WTC11 (cell line): ENCODE results near the gene CCR1. TPM values are rescaled to one million over a fixed set of nuclear protein-coding genes. Genes with fewer than 3 reads are reported as not detected.

Experiments used
- ATAC-seq: fragments of 200-7000 bp; cut with Tn5 transposase; 2 replicates; pipeline ENCODE4 v1.10.0; 2021; ENCODE audit warnings: mild to moderate bottlenecking, moderate library complexity
- CTCF ChIA-PET: fragments of 300-600 bp; sonication (Branson Sonifier 250); formaldehyde crosslinking; loops from one replicate; lab custom pipeline; 2021; ENCODE audit warnings: antibody characterized with exemption; lab: Charles Lee
- POLR2A ChIA-PET: fragments of 350-600 bp; sonication (Branson Sonifier 250); formaldehyde crosslinking; loops from one replicate; lab custom pipeline; 2021; ENCODE audit warnings: antibody characterized with exemption; lab: Charles Lee
- DNase-seq: peaks from one replicate; pipeline ENCODE4 v3.0.0; 2021; ENCODE audit warnings: low spot score
- H3K27ac Mint-ChIP-seq: 2 replicates; pipeline ENCODE4 v1.8.0; 2021; ENCODE audit warnings: mixed read lengths
- H3K27me3 Mint-ChIP-seq: 2 replicates; pipeline ENCODE4 v1.8.0; 2021; ENCODE audit warnings: low read depth, mild to moderate bottlenecking, moderate library complexity, mixed read lengths
- H3K36me3 Mint-ChIP-seq: 2 replicates; pipeline ENCODE4 v1.8.0; 2021; ENCODE audit warnings: mixed read lengths
- H3K4me1 Mint-ChIP-seq: 2 replicates; pipeline ENCODE4 v1.8.0; 2022; ENCODE audit warnings: mixed read lengths
- H3K4me3 Mint-ChIP-seq: 2 replicates; pipeline ENCODE4 v1.8.0; 2021; ENCODE audit warnings: mild to moderate bottlenecking, moderate library complexity, mixed read lengths
- H3K9me3 Mint-ChIP-seq: 2 replicates; pipeline ENCODE4 v1.8.0; 2021; ENCODE audit warnings: mixed read lengths
- ATF1 ChIP-seq: sonication (generic); formaldehyde crosslinking; IDR thresholded peaks from 2 replicates; pipeline ENCODE4 v1.8.1; 2023; ENCODE audit warnings: mild to moderate bottlenecking, moderate library complexity, missing genetic modification reagents
- FOXJ3 ChIP-seq: sonication (generic); formaldehyde crosslinking; IDR thresholded peaks from 2 replicates; pipeline ENCODE4 v1.9.0; 2021; ENCODE audit warnings: missing genetic modification reagents, mild to moderate bottlenecking, borderline replicate concordance
- GRHL2 ChIP-seq: fragments of 250-450 bp; sonication (Bioruptor Pico); IDR thresholded peaks from 2 replicates; pipeline ENCODE4 v1.8.0; 2022; ENCODE audit warnings: mild to moderate bottlenecking, moderate library complexity; ENCODE audit not compliant: insufficient replicate concordance, severe bottlenecking
- HMGA2 ChIP-seq: fragments of 250-450 bp; sonication (Bioruptor Pico); IDR thresholded peaks from 2 replicates; pipeline ENCODE4 v1.4.0; 2021; ENCODE audit warnings: mild to moderate bottlenecking, moderate library complexity
- NR2C2 ChIP-seq: sonication (generic); formaldehyde crosslinking; IDR thresholded peaks from 2 replicates; pipeline ENCODE4 v1.8.0; 2022; ENCODE audit warnings: mild to moderate bottlenecking, missing genetic modification reagents
- RORB ChIP-seq: fragments of 250-450 bp; sonication (Bioruptor Pico); IDR thresholded peaks from 2 replicates; pipeline ENCODE4 v1.9.0; 2021; ENCODE audit warnings: mild to moderate bottlenecking
- TEAD4 ChIP-seq: sonication (generic); formaldehyde crosslinking; IDR thresholded peaks from 2 replicates; pipeline ENCODE4 v1.8.0; 2022; ENCODE audit warnings: mild to moderate bottlenecking, missing genetic modification reagents
- ZNF219 ChIP-seq: sonication (generic); formaldehyde crosslinking; IDR thresholded peaks from 2 replicates; pipeline ENCODE4 v1.8.0; 2023; ENCODE audit warnings: missing genetic modification reagents, mild to moderate bottlenecking, borderline replicate concordance
- ZNF263 ChIP-seq: sonication (generic); formaldehyde crosslinking; IDR thresholded peaks from 2 replicates; pipeline ENCODE4 v1.8.1; 2022; ENCODE audit warnings: low read depth, mild to moderate bottlenecking, moderate library complexity, missing genetic modification reagents
- ZNF416 ChIP-seq: fragments of 250-450 bp; sonication (Bioruptor Pico); IDR thresholded peaks from 2 replicates; pipeline ENCODE4 v1.9.0; 2021; ENCODE audit warnings: mild to moderate bottlenecking, inconsistent platforms
- total RNA-seq: library from RNA; stranded (reverse); gene quantifications from 3 replicates; pipeline ENCODE4 v1.2.3, GENCODE V29; 2021
- TF ChIP-seq, protein P1 (sequence below): sonication (generic); formaldehyde crosslinking; IDR thresholded peaks from 2 replicates; pipeline ENCODE4 v1.8.0; 2022; ENCODE audit warnings: mild to moderate bottlenecking, missing genetic modification reagents
- TF ChIP-seq, protein P2 (sequence below): sonication (generic); formaldehyde crosslinking; IDR thresholded peaks from 2 replicates; pipeline ENCODE4 v1.8.1; 2023; ENCODE audit warnings: mild to moderate bottlenecking, missing genetic modification reagents, borderline replicate concordance
- TF ChIP-seq, protein P3 (sequence below): sonication (generic); formaldehyde crosslinking; IDR thresholded peaks from 2 replicates; pipeline ENCODE4 v1.8.1; 2023; ENCODE audit warnings: mild to moderate bottlenecking, missing genetic modification reagents, moderate library complexity
- TF ChIP-seq, protein P4 (sequence below): sonication (generic); formaldehyde crosslinking; IDR thresholded peaks from 2 replicates; pipeline ENCODE4 v1.8.0; 2022; ENCODE audit warnings: mild to moderate bottlenecking, missing genetic modification reagents
- TF ChIP-seq, protein P5 (sequence below): sonication (generic); formaldehyde crosslinking; IDR thresholded peaks from 2 replicates; pipeline ENCODE4 v1.8.1; 2022; ENCODE audit warnings: missing genetic modification reagents, borderline replicate concordance
- TF ChIP-seq, protein P6 (sequence below): sonication (generic); formaldehyde crosslinking; conservative IDR thresholded peaks from 2 replicates; pipeline ENCODE4 v1.8.1; 2023; ENCODE audit warnings: mild to moderate bottlenecking, low read depth, missing genetic modification reagents, moderate library complexity
- TF ChIP-seq, protein P7 (sequence below): sonication (generic); formaldehyde crosslinking; IDR thresholded peaks from 2 replicates; pipeline ENCODE4 v1.8.1; 2023; ENCODE audit warnings: mild to moderate bottlenecking, missing genetic modification reagents
- TF ChIP-seq, protein P8 (sequence below): fragments of 250-450 bp; sonication (Bioruptor Pico); IDR thresholded peaks from 2 replicates; pipeline ENCODE4 v1.9.0; 2021; ENCODE audit warnings: moderate library complexity, mild to moderate bottlenecking, inconsistent platforms, borderline replicate concordance

CCR1 gene
- total RNA-seq, 1 experiment from 2014 or later: not detected

DNA sequence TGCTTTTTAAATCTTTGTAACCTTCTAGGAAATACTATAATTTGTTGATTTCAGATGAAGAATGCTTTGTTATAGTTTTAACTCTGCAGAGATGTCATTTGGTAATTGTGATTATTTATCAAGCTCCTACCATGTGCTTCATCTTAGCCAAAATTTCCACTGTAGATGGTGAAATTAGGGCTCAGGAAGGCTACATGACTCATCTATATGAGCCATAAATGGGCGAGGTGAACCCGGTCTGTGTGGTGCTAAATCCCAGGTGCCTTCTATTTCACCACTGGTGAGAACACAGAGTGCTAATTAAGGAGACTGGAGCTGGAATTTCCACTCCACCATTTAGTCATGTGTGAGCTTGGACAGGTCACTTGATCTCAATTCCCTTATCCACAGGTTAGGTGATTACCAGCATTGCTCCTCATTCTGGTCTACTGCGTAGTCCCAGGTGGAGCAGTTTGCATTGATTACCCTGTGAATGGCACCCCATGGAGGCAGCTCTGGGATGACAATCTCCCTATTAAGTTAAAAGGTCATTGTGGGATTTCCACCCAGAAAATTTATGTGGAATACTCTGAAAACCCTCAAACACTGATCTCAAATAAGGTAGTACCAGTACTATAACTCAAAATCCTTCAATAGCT is 31.3 kb upstream of the CCR1 start:
- CTCF ChIA-PET: interaction anchor here (0.8 to 1.6 kb wide), 4 partner anchors 26 to 129 kb away, joined by 3 to 6 read pairs (median 3); partner anchors contain the start of gene CCR1
- Mint-ChIP-seq H3K27ac (no peak overlapping the region), H3K4me1 (peaks cover 22% of the 10 kb centered on the region)
- TF ChIP-seq, protein P1, sequence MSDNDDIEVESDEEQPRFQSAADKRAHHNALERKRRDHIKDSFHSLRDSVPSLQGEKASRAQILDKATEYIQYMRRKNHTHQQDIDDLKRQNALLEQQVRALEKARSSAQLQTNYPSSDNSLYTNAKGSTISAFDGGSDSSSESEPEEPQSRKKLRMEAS (CRISPR knock-in tag): no peak
- TF ChIP-seq FOXJ3 (CRISPR knock-in tag): no peak
- TF ChIP-seq ZNF263 (CRISPR knock-in tag): no peak
- no peak for TF ChIP-seq ATF1 (CRISPR knock-in tag)
- TF ChIP-seq, protein P2, sequence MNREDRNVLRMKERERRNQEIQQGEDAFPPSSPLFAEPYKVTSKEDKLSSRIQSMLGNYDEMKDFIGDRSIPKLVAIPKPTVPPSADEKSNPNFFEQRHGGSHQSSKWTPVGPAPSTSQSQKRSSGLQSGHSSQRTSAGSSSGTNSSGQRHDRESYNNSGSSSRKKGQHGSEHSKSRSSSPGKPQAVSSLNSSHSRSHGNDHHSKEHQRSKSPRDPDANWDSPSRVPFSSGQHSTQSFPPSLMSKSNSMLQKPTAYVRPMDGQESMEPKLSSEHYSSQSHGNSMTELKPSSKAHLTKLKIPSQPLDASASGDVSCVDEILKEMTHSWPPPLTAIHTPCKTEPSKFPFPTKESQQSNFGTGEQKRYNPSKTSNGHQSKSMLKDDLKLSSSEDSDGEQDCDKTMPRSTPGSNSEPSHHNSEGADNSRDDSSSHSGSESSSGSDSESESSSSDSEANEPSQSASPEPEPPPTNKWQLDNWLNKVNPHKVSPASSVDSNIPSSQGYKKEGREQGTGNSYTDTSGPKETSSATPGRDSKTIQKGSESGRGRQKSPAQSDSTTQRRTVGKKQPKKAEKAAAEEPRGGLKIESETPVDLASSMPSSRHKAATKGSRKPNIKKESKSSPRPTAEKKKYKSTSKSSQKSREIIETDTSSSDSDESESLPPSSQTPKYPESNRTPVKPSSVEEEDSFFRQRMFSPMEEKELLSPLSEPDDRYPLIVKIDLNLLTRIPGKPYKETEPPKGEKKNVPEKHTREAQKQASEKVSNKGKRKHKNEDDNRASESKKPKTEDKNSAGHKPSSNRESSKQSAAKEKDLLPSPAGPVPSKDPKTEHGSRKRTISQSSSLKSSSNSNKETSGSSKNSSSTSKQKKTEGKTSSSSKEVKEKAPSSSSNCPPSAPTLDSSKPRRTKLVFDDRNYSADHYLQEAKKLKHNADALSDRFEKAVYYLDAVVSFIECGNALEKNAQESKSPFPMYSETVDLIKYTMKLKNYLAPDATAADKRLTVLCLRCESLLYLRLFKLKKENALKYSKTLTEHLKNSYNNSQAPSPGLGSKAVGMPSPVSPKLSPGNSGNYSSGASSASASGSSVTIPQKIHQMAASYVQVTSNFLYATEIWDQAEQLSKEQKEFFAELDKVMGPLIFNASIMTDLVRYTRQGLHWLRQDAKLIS: no peak
- TF ChIP-seq, all 79 proteins: peak for 0
- H3K36me3 Mint-ChIP-seq: no peaks in the 10 kb centered on the region
- POLR2A ChIA-PET: no interaction called here
- peak; percentile 73 for ATAC-seq
- H3K27me3 Mint-ChIP-seq: peaks cover 3% of the 10 kb centered on the region; the same call in 1 of the 2 replicates
- no peak overlapping the region for H3K4me3 Mint-ChIP-seq
- no peak for DNase-seq
- H3K9me3 Mint-ChIP-seq: no peaks in the 10 kb centered on the region

DNA sequence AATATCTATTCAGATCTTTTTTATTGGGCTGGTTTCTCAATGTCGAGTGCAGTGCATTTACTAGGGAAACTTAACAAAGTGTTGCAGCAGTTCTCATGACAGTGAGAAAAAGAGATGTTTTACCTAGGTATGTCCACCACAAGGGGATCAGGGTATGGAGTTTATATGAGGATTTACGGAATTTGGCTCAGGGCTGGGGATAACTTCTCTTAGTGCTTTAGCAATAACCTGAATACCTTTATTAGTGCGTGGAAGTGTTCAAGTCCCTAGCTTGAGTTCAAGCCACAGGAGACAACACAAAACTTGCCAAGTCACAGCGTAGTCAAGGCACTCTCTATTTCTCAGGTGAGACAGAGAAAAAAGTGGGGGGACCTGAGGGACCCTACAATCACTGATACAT is 30.3 kb upstream of the CCR1 start:
- DNase-seq (no peak), ATAC-seq (no peak)
- CTCF ChIA-PET: interaction anchor here (1.1 kb wide), 1 partner anchor 130 kb away, joined by 3 read pairs; no protein-coding TSS in a partner anchor
- peaks cover 19% of the 10 kb centered on the region for H3K4me1 Mint-ChIP-seq
- H3K36me3 Mint-ChIP-seq: no peaks in the 10 kb centered on the region
- H3K27me3 Mint-ChIP-seq: peaks cover 3% of the 10 kb centered on the region; the same call in 1 of the 2 replicates
- H3K4me3 Mint-ChIP-seq: no peak overlapping the region
- TF ChIP-seq ZNF416: no peak
- TF ChIP-seq GRHL2: no peak
- TF ChIP-seq, protein P3, sequence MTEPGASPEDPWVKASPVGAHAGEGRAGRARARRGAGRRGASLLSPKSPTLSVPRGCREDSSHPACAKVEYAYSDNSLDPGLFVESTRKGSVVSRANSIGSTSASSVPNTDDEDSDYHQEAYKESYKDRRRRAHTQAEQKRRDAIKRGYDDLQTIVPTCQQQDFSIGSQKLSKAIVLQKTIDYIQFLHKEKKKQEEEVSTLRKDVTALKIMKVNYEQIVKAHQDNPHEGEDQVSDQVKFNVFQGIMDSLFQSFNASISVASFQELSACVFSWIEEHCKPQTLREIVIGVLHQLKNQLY (CRISPR knock-in tag): no peak
- TF ChIP-seq, protein P4, sequence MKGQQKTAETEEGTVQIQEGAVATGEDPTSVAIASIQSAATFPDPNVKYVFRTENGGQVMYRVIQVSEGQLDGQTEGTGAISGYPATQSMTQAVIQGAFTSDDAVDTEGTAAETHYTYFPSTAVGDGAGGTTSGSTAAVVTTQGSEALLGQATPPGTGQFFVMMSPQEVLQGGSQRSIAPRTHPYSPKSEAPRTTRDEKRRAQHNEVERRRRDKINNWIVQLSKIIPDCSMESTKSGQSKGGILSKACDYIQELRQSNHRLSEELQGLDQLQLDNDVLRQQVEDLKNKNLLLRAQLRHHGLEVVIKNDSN (CRISPR knock-in tag): no peak
- TF ChIP-seq NR2C2 (CRISPR knock-in tag): no peak
- TF ChIP-seq, protein P5, sequence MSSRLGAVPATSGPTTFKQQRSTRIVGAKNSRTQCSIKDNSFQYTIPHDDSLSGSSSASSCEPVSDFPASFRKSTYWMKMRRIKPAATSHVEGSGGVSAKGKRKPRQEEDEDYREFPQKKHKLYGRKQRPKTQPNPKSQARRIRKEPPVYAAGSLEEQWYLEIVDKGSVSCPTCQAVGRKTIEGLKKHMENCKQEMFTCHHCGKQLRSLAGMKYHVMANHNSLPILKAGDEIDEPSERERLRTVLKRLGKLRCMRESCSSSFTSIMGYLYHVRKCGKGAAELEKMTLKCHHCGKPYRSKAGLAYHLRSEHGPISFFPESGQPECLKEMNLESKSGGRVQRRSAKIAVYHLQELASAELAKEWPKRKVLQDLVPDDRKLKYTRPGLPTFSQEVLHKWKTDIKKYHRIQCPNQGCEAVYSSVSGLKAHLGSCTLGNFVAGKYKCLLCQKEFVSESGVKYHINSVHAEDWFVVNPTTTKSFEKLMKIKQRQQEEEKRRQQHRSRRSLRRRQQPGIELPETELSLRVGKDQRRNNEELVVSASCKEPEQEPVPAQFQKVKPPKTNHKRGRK (CRISPR knock-in tag): no peak
- no peak for TF ChIP-seq TEAD4 (CRISPR knock-in tag)
- TF ChIP-seq, protein P6, sequence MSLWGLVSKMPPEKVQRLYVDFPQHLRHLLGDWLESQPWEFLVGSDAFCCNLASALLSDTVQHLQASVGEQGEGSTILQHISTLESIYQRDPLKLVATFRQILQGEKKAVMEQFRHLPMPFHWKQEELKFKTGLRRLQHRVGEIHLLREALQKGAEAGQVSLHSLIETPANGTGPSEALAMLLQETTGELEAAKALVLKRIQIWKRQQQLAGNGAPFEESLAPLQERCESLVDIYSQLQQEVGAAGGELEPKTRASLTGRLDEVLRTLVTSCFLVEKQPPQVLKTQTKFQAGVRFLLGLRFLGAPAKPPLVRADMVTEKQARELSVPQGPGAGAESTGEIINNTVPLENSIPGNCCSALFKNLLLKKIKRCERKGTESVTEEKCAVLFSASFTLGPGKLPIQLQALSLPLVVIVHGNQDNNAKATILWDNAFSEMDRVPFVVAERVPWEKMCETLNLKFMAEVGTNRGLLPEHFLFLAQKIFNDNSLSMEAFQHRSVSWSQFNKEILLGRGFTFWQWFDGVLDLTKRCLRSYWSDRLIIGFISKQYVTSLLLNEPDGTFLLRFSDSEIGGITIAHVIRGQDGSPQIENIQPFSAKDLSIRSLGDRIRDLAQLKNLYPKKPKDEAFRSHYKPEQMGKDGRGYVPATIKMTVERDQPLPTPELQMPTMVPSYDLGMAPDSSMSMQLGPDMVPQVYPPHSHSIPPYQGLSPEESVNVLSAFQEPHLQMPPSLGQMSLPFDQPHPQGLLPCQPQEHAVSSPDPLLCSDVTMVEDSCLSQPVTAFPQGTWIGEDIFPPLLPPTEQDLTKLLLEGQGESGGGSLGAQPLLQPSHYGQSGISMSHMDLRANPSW (CRISPR knock-in tag): no peak
- TF ChIP-seq, protein P7, sequence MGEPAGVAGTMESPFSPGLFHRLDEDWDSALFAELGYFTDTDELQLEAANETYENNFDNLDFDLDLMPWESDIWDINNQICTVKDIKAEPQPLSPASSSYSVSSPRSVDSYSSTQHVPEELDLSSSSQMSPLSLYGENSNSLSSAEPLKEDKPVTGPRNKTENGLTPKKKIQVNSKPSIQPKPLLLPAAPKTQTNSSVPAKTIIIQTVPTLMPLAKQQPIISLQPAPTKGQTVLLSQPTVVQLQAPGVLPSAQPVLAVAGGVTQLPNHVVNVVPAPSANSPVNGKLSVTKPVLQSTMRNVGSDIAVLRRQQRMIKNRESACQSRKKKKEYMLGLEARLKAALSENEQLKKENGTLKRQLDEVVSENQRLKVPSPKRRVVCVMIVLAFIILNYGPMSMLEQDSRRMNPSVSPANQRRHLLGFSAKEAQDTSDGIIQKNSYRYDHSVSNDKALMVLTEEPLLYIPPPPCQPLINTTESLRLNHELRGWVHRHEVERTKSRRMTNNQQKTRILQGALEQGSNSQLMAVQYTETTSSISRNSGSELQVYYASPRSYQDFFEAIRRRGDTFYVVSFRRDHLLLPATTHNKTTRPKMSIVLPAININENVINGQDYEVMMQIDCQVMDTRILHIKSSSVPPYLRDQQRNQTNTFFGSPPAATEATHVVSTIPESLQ: no peak
- no peak for TF ChIP-seq RORB (CRISPR knock-in tag)
- TF ChIP-seq, protein P8, sequence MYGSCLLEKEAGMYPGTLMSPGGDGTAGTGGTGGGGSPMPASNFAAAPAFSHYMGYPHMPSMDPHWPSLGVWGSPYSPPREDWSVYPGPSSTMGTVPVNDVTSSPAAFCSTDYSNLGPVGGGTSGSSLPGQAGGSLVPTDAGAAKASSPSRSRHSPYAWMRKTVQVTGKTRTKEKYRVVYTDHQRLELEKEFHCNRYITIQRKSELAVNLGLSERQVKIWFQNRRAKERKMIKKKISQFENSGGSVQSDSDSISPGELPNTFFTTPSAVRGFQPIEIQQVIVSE (CRISPR knock-in tag): no peak
- TF ChIP-seq HMGA2 (CRISPR knock-in tag): no peak
- no peak for TF ChIP-seq ZNF219 (CRISPR knock-in tag)
- POLR2A ChIA-PET: no interaction called here
- no peaks in the 10 kb centered on the region for H3K9me3 Mint-ChIP-seq
- H3K27ac Mint-ChIP-seq: no peak overlapping the region
